WTC11 (cell line): ENCODE measurements around the gene IDE. TPM values are rescaled to one million over a fixed set of nuclear protein-coding genes. Genes with fewer than 3 reads are reported as not detected.

Experiments used
- ATAC-seq: fragments of 200-7000 bp; cut with Tn5 transposase; 2 replicates; pipeline ENCODE4 v1.10.0; 2021; ENCODE audit warnings: mild to moderate bottlenecking, moderate library complexity
- CTCF ChIA-PET: fragments of 300-600 bp; sonication (Branson Sonifier 250); formaldehyde crosslinking; loops from one replicate; lab custom pipeline; 2021; ENCODE audit warnings: antibody characterized with exemption; lab: Charles Lee
- POLR2A ChIA-PET: fragments of 350-600 bp; sonication (Branson Sonifier 250); formaldehyde crosslinking; loops from one replicate; lab custom pipeline; 2021; ENCODE audit warnings: antibody characterized with exemption; lab: Charles Lee
- DNase-seq: peaks from one replicate; pipeline ENCODE4 v3.0.0; 2021; ENCODE audit warnings: low spot score
- H3K27ac Mint-ChIP-seq: 2 replicates; pipeline ENCODE4 v1.8.0; 2021; ENCODE audit warnings: mixed read lengths
- H3K27me3 Mint-ChIP-seq: 2 replicates; pipeline ENCODE4 v1.8.0; 2021; ENCODE audit warnings: low read depth, mild to moderate bottlenecking, moderate library complexity, mixed read lengths
- H3K36me3 Mint-ChIP-seq: 2 replicates; pipeline ENCODE4 v1.8.0; 2021; ENCODE audit warnings: mixed read lengths
- H3K4me1 Mint-ChIP-seq: 2 replicates; pipeline ENCODE4 v1.8.0; 2022; ENCODE audit warnings: mixed read lengths
- H3K4me3 Mint-ChIP-seq: 2 replicates; pipeline ENCODE4 v1.8.0; 2021; ENCODE audit warnings: mild to moderate bottlenecking, moderate library complexity, mixed read lengths
- H3K9me3 Mint-ChIP-seq: 2 replicates; pipeline ENCODE4 v1.8.0; 2021; ENCODE audit warnings: mixed read lengths
- ATF1 ChIP-seq: sonication (generic); formaldehyde crosslinking; IDR thresholded peaks from 2 replicates; pipeline ENCODE4 v1.8.1; 2023; ENCODE audit warnings: mild to moderate bottlenecking, moderate library complexity, missing genetic modification reagents
- E2F4 ChIP-seq: sonication (generic); formaldehyde crosslinking; IDR thresholded peaks from 2 replicates; pipeline ENCODE4 v1.8.1; 2022; ENCODE audit warnings: low read depth, mild to moderate bottlenecking, moderate library complexity, missing genetic modification reagents, borderline replicate concordance
- E2F5 ChIP-seq: sonication (generic); formaldehyde crosslinking; IDR thresholded peaks from 2 replicates; pipeline ENCODE4 v1.8.1; 2022; ENCODE audit warnings: mild to moderate bottlenecking, moderate library complexity, missing genetic modification reagents
- ELF4 ChIP-seq: sonication (generic); formaldehyde crosslinking; IDR thresholded peaks from 2 replicates; pipeline ENCODE4 v1.8.1; 2022; ENCODE audit warnings: low read depth, mild to moderate bottlenecking, moderate library complexity, missing genetic modification reagents
- FOXJ3 ChIP-seq: sonication (generic); formaldehyde crosslinking; IDR thresholded peaks from 2 replicates; pipeline ENCODE4 v1.9.0; 2021; ENCODE audit warnings: missing genetic modification reagents, mild to moderate bottlenecking, borderline replicate concordance
- HMGA2 ChIP-seq: fragments of 250-450 bp; sonication (Bioruptor Pico); IDR thresholded peaks from 2 replicates; pipeline ENCODE4 v1.4.0; 2021; ENCODE audit warnings: mild to moderate bottlenecking, moderate library complexity
- MXD4 ChIP-seq: fragments of 250-450 bp; sonication (Bioruptor Pico); IDR thresholded peaks from 2 replicates; pipeline ENCODE4 v1.8.0; 2021; ENCODE audit warnings: mild to moderate bottlenecking, moderate library complexity, borderline replicate concordance
- NFE2L1 ChIP-seq: sonication (generic); formaldehyde crosslinking; IDR thresholded peaks from 2 replicates; pipeline ENCODE4 v1.8.1; 2023; ENCODE audit warnings: missing genetic modification reagents
- NFYB ChIP-seq: sonication (generic); formaldehyde crosslinking; conservative IDR thresholded peaks from 2 replicates; pipeline ENCODE4 v1.8.0; 2022; ENCODE audit warnings: low read depth, missing genetic modification reagents
- NR3C1 ChIP-seq: sonication (generic); formaldehyde crosslinking; conservative IDR thresholded peaks from 2 replicates; pipeline ENCODE4 v1.8.1; 2023; ENCODE audit warnings: low read depth, mild to moderate bottlenecking, missing genetic modification reagents
- OVOL2 ChIP-seq: fragments of 250-450 bp; sonication (Bioruptor Pico); IDR thresholded peaks from 2 replicates; pipeline ENCODE4 v1.9.0; 2021; ENCODE audit warnings: mild to moderate bottlenecking, borderline replicate concordance
- RORB ChIP-seq: fragments of 250-450 bp; sonication (Bioruptor Pico); IDR thresholded peaks from 2 replicates; pipeline ENCODE4 v1.9.0; 2021; ENCODE audit warnings: mild to moderate bottlenecking
- TEAD1 ChIP-seq: sonication (generic); formaldehyde crosslinking; IDR thresholded peaks from 2 replicates; pipeline ENCODE4 v1.8.0; 2022; ENCODE audit warnings: mild to moderate bottlenecking, missing genetic modification reagents
- ZNF138 ChIP-seq: sonication (generic); formaldehyde crosslinking; conservative IDR thresholded peaks from 2 replicates; pipeline ENCODE4 v1.8.1; 2022; ENCODE audit warnings: mild to moderate bottlenecking, moderate library complexity, missing genetic modification reagents
- ZNF281 ChIP-seq: sonication (generic); formaldehyde crosslinking; IDR thresholded peaks from 2 replicates; pipeline ENCODE4 v1.8.0; 2023; ENCODE audit warnings: mild to moderate bottlenecking, missing genetic modification reagents
- ZNF396 ChIP-seq: fragments of 250-450 bp; sonication (Bioruptor Pico); IDR thresholded peaks from 2 replicates; pipeline ENCODE4 v1.8.0; 2021; ENCODE audit warnings: mild to moderate bottlenecking, moderate library complexity, borderline replicate concordance
- total RNA-seq: library from RNA; stranded (reverse); gene quantifications from 3 replicates; pipeline ENCODE4 v1.2.3, GENCODE V29; 2021
- TF ChIP-seq, protein P1 (sequence below): sonication (generic); formaldehyde crosslinking; conservative IDR thresholded peaks from 2 replicates; pipeline ENCODE4 v1.8.1; 2022; ENCODE audit warnings: mild to moderate bottlenecking, missing genetic modification reagents
- TF ChIP-seq, protein P2 (sequence below): sonication (generic); formaldehyde crosslinking; IDR thresholded peaks from 2 replicates; pipeline ENCODE4 v1.8.1; 2023; ENCODE audit warnings: mild to moderate bottlenecking, missing genetic modification reagents, borderline replicate concordance
- TF ChIP-seq, protein P3 (sequence below): sonication (generic); formaldehyde crosslinking; IDR thresholded peaks from 2 replicates; pipeline ENCODE4 v1.8.1; 2022; ENCODE audit warnings: low read depth, missing genetic modification reagents, borderline replicate concordance
- TF ChIP-seq, protein P4 (sequence below): sonication (generic); formaldehyde crosslinking; IDR thresholded peaks from 2 replicates; pipeline ENCODE4 v1.8.0; 2023; ENCODE audit warnings: missing genetic modification reagents

The IDE gene
- total RNA-seq, 1 experiment from 2014 or later: 50.5 TPM

DNA sequence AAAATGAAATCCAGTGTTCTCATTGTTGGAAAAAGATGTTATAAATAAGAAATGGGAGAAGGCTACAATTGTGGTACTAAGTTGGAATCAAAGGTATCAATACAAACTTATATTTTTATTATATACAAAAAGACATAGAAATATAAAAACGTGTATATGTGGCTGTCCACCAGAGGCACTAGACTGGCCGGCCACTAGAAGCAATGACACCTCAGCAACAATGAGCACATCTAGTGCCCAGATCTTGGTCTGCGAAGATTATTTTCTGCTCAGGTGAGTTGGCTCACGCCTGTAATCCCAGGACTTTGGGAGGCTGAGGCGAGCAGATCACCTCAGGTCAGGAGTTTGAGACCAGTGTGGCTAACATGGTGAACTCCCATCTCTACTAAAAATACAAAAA, 21.6 kb downstream of the IDE start:
- H3K27me3 Mint-ChIP-seq: no peaks in the 10 kb centered on the region
- CTCF ChIA-PET: no interaction called here
- H3K4me3 Mint-ChIP-seq: no peak overlapping the region
- no peak overlapping the region for H3K27ac Mint-ChIP-seq
- H3K4me1 Mint-ChIP-seq: no peaks in the 10 kb centered on the region
- H3K9me3 Mint-ChIP-seq: peaks cover 14% of the 10 kb centered on the region
- TF ChIP-seq HMGA2 (CRISPR knock-in tag) (no peak), ELF4 (CRISPR knock-in tag) (no peak), ZNF396 (no peak), E2F4 (CRISPR knock-in tag) (no peak), RORB (CRISPR knock-in tag) (no peak), OVOL2 (CRISPR knock-in tag) (no peak), NFE2L1 (CRISPR knock-in tag) (no peak)
- TF ChIP-seq, protein P1, sequence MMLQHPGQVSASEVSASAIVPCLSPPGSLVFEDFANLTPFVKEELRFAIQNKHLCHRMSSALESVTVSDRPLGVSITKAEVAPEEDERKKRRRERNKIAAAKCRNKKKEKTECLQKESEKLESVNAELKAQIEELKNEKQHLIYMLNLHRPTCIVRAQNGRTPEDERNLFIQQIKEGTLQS (CRISPR knock-in tag): no peak
- TF ChIP-seq, protein P2, sequence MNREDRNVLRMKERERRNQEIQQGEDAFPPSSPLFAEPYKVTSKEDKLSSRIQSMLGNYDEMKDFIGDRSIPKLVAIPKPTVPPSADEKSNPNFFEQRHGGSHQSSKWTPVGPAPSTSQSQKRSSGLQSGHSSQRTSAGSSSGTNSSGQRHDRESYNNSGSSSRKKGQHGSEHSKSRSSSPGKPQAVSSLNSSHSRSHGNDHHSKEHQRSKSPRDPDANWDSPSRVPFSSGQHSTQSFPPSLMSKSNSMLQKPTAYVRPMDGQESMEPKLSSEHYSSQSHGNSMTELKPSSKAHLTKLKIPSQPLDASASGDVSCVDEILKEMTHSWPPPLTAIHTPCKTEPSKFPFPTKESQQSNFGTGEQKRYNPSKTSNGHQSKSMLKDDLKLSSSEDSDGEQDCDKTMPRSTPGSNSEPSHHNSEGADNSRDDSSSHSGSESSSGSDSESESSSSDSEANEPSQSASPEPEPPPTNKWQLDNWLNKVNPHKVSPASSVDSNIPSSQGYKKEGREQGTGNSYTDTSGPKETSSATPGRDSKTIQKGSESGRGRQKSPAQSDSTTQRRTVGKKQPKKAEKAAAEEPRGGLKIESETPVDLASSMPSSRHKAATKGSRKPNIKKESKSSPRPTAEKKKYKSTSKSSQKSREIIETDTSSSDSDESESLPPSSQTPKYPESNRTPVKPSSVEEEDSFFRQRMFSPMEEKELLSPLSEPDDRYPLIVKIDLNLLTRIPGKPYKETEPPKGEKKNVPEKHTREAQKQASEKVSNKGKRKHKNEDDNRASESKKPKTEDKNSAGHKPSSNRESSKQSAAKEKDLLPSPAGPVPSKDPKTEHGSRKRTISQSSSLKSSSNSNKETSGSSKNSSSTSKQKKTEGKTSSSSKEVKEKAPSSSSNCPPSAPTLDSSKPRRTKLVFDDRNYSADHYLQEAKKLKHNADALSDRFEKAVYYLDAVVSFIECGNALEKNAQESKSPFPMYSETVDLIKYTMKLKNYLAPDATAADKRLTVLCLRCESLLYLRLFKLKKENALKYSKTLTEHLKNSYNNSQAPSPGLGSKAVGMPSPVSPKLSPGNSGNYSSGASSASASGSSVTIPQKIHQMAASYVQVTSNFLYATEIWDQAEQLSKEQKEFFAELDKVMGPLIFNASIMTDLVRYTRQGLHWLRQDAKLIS (CRISPR knock-in tag): no peak
- no peak for ATAC-seq
- POLR2A ChIA-PET: no interaction called here
- peaks cover 29% of the 10 kb centered on the region for H3K36me3 Mint-ChIP-seq
- DNase-seq: no peak

- no peaks in the 10 kb centered on the region for H3K27me3 Mint-ChIP-seq
- peaks cover 23% of the 10 kb centered on the region for H3K36me3 Mint-ChIP-seq
- no peak overlapping the region for H3K4me3 Mint-ChIP-seq
- no peak overlapping the region for H3K27ac Mint-ChIP-seq
- H3K9me3 Mint-ChIP-seq: peaks cover 14% of the 10 kb centered on the region
- ChIA-PET POLR2A (no interaction called here), CTCF (no interaction called here)
- no peak for TF ChIP-seq E2F4 (CRISPR knock-in tag)
- no peak for TF ChIP-seq TEAD1 (CRISPR knock-in tag)
- TF ChIP-seq ATF1 (CRISPR knock-in tag): no peak
- TF ChIP-seq ZNF138 (CRISPR knock-in tag): no peak
- H3K4me1 Mint-ChIP-seq: peaks cover 4% of the 10 kb centered on the region
- DNase-seq (no peak), ATAC-seq (no peak)
These were observed 23.0 kb downstream of the IDE start for GRCh38 chr10:92550924-92551323.

DNA sequence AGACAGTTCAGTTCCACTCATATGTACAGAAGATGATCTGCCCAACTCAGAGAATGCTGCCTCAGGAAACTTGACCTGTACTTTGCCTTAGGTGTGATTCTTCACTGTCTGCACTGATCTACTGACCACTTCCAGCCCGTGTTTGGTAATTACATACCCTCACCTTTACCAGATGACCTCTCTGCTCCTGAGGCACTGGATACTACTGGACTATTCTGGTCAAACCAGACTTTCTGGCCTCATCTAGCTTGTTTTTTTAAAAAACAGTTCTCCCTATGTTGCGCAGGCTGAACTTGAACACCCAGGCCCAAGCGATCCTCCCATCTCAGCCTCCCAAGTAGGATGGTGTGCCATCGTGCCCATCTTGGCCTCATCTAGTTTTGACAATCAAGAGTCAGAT, 26.2 kb downstream of the IDE start:
- Mint-ChIP-seq H3K9me3 (no peaks in the 10 kb centered on the region), H3K27ac (0 out of 2 replicates have a peak overlapping the region, but pooled peaks have one; percentile 44), H3K4me3 (no peak overlapping the region), H3K27me3 (no peaks in the 10 kb centered on the region), H3K4me1 (peaks cover 22% of the 10 kb centered on the region), H3K36me3 (no peaks in the 10 kb centered on the region)
- ATAC-seq (no peak), DNase-seq (no peak)
- ChIA-PET POLR2A (no interaction called here), CTCF (no interaction called here)
- TF ChIP-seq ZNF281 (CRISPR knock-in tag) (no peak), E2F5 (no peak), FOXJ3 (CRISPR knock-in tag) (no peak), NFYB (no peak), NR3C1 (CRISPR knock-in tag) (no peak), MXD4 (CRISPR knock-in tag) (no peak)
- TF ChIP-seq, protein P3, sequence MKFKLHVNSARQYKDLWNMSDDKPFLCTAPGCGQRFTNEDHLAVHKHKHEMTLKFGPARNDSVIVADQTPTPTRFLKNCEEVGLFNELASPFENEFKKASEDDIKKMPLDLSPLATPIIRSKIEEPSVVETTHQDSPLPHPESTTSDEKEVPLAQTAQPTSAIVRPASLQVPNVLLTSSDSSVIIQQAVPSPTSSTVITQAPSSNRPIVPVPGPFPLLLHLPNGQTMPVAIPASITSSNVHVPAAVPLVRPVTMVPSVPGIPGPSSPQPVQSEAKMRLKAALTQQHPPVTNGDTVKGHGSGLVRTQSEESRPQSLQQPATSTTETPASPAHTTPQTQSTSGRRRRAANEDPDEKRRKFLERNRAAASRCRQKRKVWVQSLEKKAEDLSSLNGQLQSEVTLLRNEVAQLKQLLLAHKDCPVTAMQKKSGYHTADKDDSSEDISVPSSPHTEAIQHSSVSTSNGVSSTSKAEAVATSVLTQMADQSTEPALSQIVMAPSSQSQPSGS (CRISPR knock-in tag): no peak
- TF ChIP-seq, protein P4, sequence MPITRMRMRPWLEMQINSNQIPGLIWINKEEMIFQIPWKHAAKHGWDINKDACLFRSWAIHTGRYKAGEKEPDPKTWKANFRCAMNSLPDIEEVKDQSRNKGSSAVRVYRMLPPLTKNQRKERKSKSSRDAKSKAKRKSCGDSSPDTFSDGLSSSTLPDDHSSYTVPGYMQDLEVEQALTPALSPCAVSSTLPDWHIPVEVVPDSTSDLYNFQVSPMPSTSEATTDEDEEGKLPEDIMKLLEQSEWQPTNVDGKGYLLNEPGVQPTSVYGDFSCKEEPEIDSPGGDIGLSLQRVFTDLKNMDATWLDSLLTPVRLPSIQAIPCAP: no peak
